Fibroblast of villous mesenchyme (primary cell): ENCODE results near the gene MILR1. TPM values are rescaled to one million over a fixed set of nuclear protein-coding genes. Genes with fewer than 3 reads are reported as not detected.

Experiments
- DNase-seq: peaks from one replicate; pipeline ENCODE4 v3.0.0-alpha.2; 2010; ENCODE audit warnings: low read depth
- H3K4me3 ChIP-seq: 2 replicates; pipeline ENCODE4 v1.5.1; 2011; ENCODE audit warnings: low read depth, mild to moderate bottlenecking, low read length
- CTCF ChIP-seq: IDR thresholded peaks from 2 replicates; pipeline ENCODE4 v1.5.1; 2012; ENCODE audit warnings: low read depth, mild to moderate bottlenecking, low read length; ENCODE audit not compliant: insufficient read depth
- total RNA-seq: library from RNA; depleted of rRNA; stranded (reverse); fragments of >200 nt; gene quantifications from 2 replicates; pipeline ENCODE4 v1.2.3, GENCODE V29; 2012

MILR1 gene
- total RNA-seq, 1 donor = 2.6 TPM

- DNase-seq = peak; percentile 17
- no peak for TF ChIP-seq CTCF
Measured at GRCh38 chr17:64503821-64504768, 55.2 kb downstream of the MILR1 start.

GRCh38 chr17:64504769-64505339 is 55.9 kb downstream of the MILR1 start:
- peak overlapping the region; percentile 99 for H3K4me3 ChIP-seq
- no peak for TF ChIP-seq CTCF
- DNase-seq = peak; percentile 91

More at GRCh38 chr17:64503821-64504768, 55.2 kb downstream of the MILR1 start:
- peak overlapping the region; percentile 99 for H3K4me3 ChIP-seq

GRCh38 chr17:64505340-64506200 is 56.7 kb downstream of the MILR1 start:
- TF ChIP-seq CTCF = no peak
- H3K4me3 ChIP-seq = peak overlapping the region; percentile 99
- DNase-seq = peak; percentile 89

- no peak for DNase-seq
- H3K4me3 ChIP-seq = peak within 1 kb of the TSS; percentile 99
- TF ChIP-seq CTCF = no peak
Measured at GRCh38 chr17:64506201-64506575, 57.3 kb downstream of the MILR1 start, which contains the start of gene DDX5. DDX5 (minus strand) TSS chr17:64506289; CDS start chr17:64506119, 170 bp downstream.

- no peak for TF ChIP-seq CTCF
- peak; percentile 99 for DNase-seq
- peak within 1 kb of the TSS; percentile 99 for H3K4me3 ChIP-seq
Measured at GRCh38 chr17:64506576-64507412, 57.9 kb downstream of the MILR1 start, which contains the start of gene CEP95. CEP95 (plus strand) TSS chr17:64506977; CDS start chr17:64507098, 121 bp downstream.
